ENCODE results near the gene IGF2R. TPM values are rescaled to one million over a fixed set of nuclear protein-coding genes. Genes with fewer than 3 reads are reported as not detected.
"Not testable (repeated sequence)": the region's sequence is repeated elsewhere in the genome, so short reads cannot be mapped to it uniquely, and the experiment has no call there.

The IGF2R gene
- total RNA-seq, 2 experiments from 2014 or later = 57.4 to 59.8 TPM

DNA sequence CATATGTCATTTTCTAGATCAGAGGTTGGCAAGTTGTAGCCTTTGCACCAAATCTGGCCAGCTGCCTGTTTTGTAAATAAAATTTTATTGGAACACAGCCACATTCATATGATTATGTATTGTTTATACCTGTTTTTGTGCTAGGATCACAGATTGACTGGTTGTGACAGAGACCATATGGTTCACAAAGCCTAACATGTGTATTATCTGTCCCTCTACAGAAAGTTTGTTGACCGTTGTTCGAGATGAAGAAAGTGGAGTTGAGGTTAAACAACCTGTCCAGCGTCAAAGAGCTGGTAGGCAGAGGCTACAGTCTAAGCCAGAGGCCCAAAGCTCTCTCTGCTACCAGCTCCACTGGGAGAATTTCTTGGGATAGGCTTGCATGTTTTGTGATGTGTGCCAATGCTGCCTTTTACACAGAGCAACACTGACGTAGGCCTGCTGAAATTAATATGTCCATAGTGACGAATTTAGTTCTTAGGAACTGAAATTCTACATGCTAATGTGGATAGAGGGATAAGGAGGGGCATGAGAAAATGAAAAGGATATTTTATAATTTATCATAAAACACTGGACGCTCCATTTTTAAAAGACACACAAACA is 11.7 kb upstream of the IGF2R start:
- H3K36me3 Mint-ChIP-seq (ENCODE audit: low read depth) = no peaks in the 10 kb centered on the region
- no peaks in the 10 kb centered on the region for H3K9me3 Mint-ChIP-seq (ENCODE audit: insufficient read depth)
- no peak for ATAC-seq
- no peaks in the 10 kb centered on the region for H3K4me1 Mint-ChIP-seq (ENCODE audit: low read depth)
- DNase-seq = no peak
- ChIA-PET CTCF (no interaction called here), POLR2A (interaction anchor here (1.5 kb wide), 1 partner anchor 11 kb away, joined by 5 read pairs; no protein-coding TSS in a partner anchor)
- H3K27ac Mint-ChIP-seq = no peak overlapping the region
- H3K4me3 Mint-ChIP-seq = no peak overlapping the region
- peaks cover 13% of the 10 kb centered on the region for H3K27me3 Mint-ChIP-seq (ENCODE audit: low read depth)

DNA sequence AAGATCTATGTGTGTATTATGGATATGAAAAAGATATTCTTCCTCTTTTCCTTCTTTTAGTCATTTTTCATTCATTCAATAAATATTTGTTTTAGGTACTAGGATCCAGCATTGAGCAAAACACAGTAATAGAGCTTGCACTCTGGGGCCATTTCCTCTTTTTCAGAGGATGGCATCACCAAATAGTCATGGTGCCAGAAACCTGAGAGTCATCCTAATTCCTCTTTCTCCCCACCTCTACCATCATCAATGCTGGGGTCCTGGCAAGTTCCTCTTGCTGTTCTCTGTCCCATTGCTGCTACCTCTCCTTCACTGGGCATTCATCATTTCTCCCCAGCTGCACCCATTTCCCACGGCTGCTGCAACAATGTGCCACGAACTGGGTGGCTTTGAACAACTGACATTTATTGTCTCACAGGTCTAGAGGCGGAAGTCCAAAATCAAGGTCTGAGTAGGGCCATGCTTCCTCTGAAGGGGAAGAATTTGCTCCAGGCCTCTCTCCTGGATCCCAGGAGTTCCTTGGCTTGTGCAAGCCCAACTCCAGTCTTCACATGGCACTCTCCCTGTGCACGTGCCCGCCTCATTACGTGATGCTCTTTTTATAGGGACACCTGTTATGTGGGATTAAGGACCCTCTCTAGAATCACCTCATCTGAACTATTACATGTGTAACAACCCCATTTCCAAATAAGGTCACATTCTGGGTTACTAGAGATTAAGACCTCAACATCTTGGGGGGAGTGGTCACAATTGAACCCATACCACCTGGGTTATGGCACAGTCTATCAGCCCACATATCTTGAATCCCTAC is 9.5 kb upstream of the IGF2R start:
- ATAC-seq (no peak), DNase-seq (no peak)
- Mint-ChIP-seq H3K36me3 (ENCODE audit: low read depth) (no peaks in the 10 kb centered on the region), H3K27ac (no peak overlapping the region), H3K9me3 (ENCODE audit: insufficient read depth) (no peaks in the 10 kb centered on the region), H3K4me1 (ENCODE audit: low read depth) (no peaks in the 10 kb centered on the region), H3K27me3 (ENCODE audit: low read depth) (peaks cover 17% of the 10 kb centered on the region), H3K4me3 (no peak overlapping the region)
- CTCF ChIA-PET = interaction anchor here (0.8 kb wide), 1 partner anchor 8 kb away, joined by 4 read pairs; no protein-coding TSS in a partner anchor
- POLR2A ChIA-PET = no interaction called here

GRCh38 chr6:159959976-159960384 is 8.9 kb upstream of the IGF2R start:
- DNase-seq (no peak), ATAC-seq (no peak)
- no peak overlapping the region for H3K27ac Mint-ChIP-seq
- H3K4me1 Mint-ChIP-seq (ENCODE audit: low read depth) = no peaks in the 10 kb centered on the region
- ChIA-PET POLR2A (interaction anchor here (0.9 kb wide), 1 partner anchor 20 kb away, joined by 3 read pairs; no protein-coding TSS in a partner anchor), CTCF (no interaction called here)
- H3K36me3 Mint-ChIP-seq (ENCODE audit: low read depth) = no peaks in the 10 kb centered on the region
- no peak overlapping the region for H3K4me3 Mint-ChIP-seq
- H3K9me3 Mint-ChIP-seq (ENCODE audit: insufficient read depth) = no peaks in the 10 kb centered on the region
- peaks cover 20% of the 10 kb centered on the region for H3K27me3 Mint-ChIP-seq (ENCODE audit: low read depth)

DNA sequence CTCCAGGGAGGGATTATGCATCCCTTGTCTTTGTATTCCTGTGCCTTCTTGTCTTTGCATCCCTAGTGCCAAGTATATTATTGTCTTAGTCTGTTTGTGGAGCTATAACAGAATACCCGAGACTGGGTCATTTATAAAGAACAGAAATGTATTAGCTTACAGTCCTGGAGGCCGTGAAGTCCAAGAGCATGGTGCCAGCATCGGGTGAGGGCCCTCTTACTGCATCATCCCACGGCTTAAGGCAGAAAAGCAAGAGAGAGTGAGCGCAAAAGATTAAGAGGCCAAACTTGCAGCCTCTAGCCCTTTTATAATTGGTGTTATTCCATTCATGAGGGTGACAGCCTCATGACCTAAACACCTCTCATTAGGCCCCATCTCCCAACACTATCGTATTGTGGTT is 8.4 kb upstream of the IGF2R start:
- no peaks in the 10 kb centered on the region for H3K4me1 Mint-ChIP-seq (ENCODE audit: low read depth)
- DNase-seq = no peak
- CTCF ChIA-PET = no interaction called here

DNA sequence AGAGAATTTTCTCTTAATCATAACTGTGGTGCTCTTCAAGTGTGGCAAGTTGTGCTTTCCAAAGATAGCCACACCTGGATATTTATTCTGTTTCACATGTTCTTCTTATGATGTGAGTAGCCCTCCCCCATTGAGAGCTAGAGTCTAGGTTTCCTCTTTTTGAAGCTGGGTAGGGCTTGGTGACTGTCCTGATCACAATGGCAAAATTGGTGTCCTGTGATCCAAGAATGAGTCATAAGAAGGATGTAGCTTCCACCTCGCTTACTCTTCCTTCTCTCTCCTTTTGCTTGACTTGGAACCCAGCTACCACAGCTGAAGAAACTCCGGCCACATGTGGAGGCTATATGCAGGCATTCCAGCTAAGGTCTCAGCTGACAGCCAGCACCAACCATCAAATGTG is 7.4 kb upstream of the IGF2R start:
- no peak overlapping the region for H3K4me3 Mint-ChIP-seq
- peaks cover 25% of the 10 kb centered on the region for H3K27me3 Mint-ChIP-seq (ENCODE audit: low read depth)
- ATAC-seq (no peak), DNase-seq (no peak)
- no peaks in the 10 kb centered on the region for H3K36me3 Mint-ChIP-seq (ENCODE audit: low read depth)
- H3K9me3 Mint-ChIP-seq (ENCODE audit: insufficient read depth) = no peaks in the 10 kb centered on the region
- no peak overlapping the region for H3K27ac Mint-ChIP-seq
- ChIA-PET CTCF (interaction anchor here (0.6 kb wide), 1 partner anchor 72 kb away, joined by 3 read pairs; no protein-coding TSS in a partner anchor), POLR2A (interaction anchor here (0.5 kb wide), 1 partner anchor 53 kb away, joined by 3 read pairs; no protein-coding TSS in a partner anchor)
- H3K4me1 Mint-ChIP-seq (ENCODE audit: low read depth) = no peaks in the 10 kb centered on the region

More for the DNA sequence above, 8.4 kb upstream of the IGF2R start:
- H3K9me3 Mint-ChIP-seq (ENCODE audit: insufficient read depth) = no peaks in the 10 kb centered on the region
- H3K4me3 Mint-ChIP-seq = no peak overlapping the region
- no peak for ATAC-seq
- POLR2A ChIA-PET = interaction anchor here (0.9 kb wide), 1 partner anchor 19 kb away, joined by 3 read pairs; no protein-coding TSS in a partner anchor
- H3K27me3 Mint-ChIP-seq (ENCODE audit: low read depth) = peaks cover 22% of the 10 kb centered on the region
- H3K36me3 Mint-ChIP-seq (ENCODE audit: low read depth) = no peaks in the 10 kb centered on the region
- no peak overlapping the region for H3K27ac Mint-ChIP-seq

GRCh38 chr6:159963111-159963510 is 5.8 kb upstream of the IGF2R start:
- Mint-ChIP-seq H3K4me1 (ENCODE audit: low read depth) (peaks cover 5% of the 10 kb centered on the region), H3K36me3 (ENCODE audit: low read depth) (no peaks in the 10 kb centered on the region), H3K9me3 (ENCODE audit: insufficient read depth) (no peaks in the 10 kb centered on the region), H3K27ac (no peak overlapping the region), H3K4me3 (no peak overlapping the region), H3K27me3 (ENCODE audit: low read depth) (peaks cover 30% of the 10 kb centered on the region)
- ChIA-PET POLR2A (no interaction called here), CTCF (no interaction called here)
- DNase-seq (no peak), ATAC-seq (no peak)

DNA sequence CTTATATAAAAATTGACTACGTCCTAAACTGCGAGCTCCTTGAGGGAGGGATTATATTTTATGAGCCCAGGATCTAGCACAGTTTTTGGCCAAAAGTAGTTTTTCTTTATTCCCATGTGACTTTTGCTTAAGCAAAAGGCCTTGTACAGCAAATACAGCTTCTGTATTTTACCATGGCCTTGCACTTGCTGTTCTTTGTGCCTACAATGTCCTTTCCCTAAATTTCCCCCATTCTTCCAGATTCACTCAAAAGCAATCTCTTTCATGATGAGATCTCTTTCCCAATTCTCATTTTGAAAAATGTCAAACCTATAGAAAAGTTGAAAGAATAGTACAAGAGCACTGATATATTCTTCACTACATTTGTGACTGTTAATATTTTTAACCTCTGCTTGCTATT is 4.8 kb upstream of the IGF2R start:
- ATAC-seq = no peak
- peaks cover 5% of the 10 kb centered on the region for H3K4me1 Mint-ChIP-seq (ENCODE audit: low read depth)
- H3K27ac Mint-ChIP-seq = no peak overlapping the region
- ChIA-PET CTCF (interaction anchor here (0.6 kb wide), 1 partner anchor 14 kb away, joined by 3 read pairs; no protein-coding TSS in a partner anchor), POLR2A (interaction anchor here (0.7 to 0.8 kb wide), 2 partner anchors 52 to 174 kb away, joined by 3 to 4 read pairs; no protein-coding TSS in a partner anchor)
- H3K9me3 Mint-ChIP-seq (ENCODE audit: insufficient read depth) = no peaks in the 10 kb centered on the region
- no peaks in the 10 kb centered on the region for H3K36me3 Mint-ChIP-seq (ENCODE audit: low read depth)
- no peak for DNase-seq
- H3K27me3 Mint-ChIP-seq (ENCODE audit: low read depth) = peaks cover 30% of the 10 kb centered on the region
- H3K4me3 Mint-ChIP-seq = no peak overlapping the region

GRCh38 chr6:159966339-159966738 is 2.5 kb upstream of the IGF2R start:
- H3K27ac Mint-ChIP-seq = no peak overlapping the region
- no peaks in the 10 kb centered on the region for H3K9me3 Mint-ChIP-seq (ENCODE audit: insufficient read depth)
- H3K4me3 Mint-ChIP-seq = no peak overlapping the region
- H3K4me1 Mint-ChIP-seq (ENCODE audit: low read depth) = peaks cover 20% of the 10 kb centered on the region
- no peak for ATAC-seq
- CTCF ChIA-PET = interaction anchor here (0.7 kb wide), 1 partner anchor 76 kb away, joined by 4 read pairs; no protein-coding TSS in a partner anchor
- POLR2A ChIA-PET = no interaction called here
- H3K27me3 Mint-ChIP-seq (ENCODE audit: low read depth) = peaks cover 25% of the 10 kb centered on the region
- H3K36me3 Mint-ChIP-seq (ENCODE audit: low read depth) = peaks cover 10% of the 10 kb centered on the region
- DNase-seq = no peak

- ChIA-PET POLR2A (no interaction called here), CTCF (interaction anchor here (1.6 kb wide), 1 partner anchor 104 kb away, joined by 4 read pairs; no protein-coding TSS in a partner anchor)
- no peak overlapping the region for H3K4me3 Mint-ChIP-seq
- H3K27me3 Mint-ChIP-seq (ENCODE audit: low read depth) = peaks cover 23% of the 10 kb centered on the region
- ATAC-seq = no peak
- H3K9me3 Mint-ChIP-seq (ENCODE audit: insufficient read depth) = no peaks in the 10 kb centered on the region
- no peak for DNase-seq
- peaks cover 25% of the 10 kb centered on the region for H3K4me1 Mint-ChIP-seq (ENCODE audit: low read depth)
- H3K36me3 Mint-ChIP-seq (ENCODE audit: low read depth) = peaks cover 14% of the 10 kb centered on the region
- H3K27ac Mint-ChIP-seq = no peak overlapping the region
Observed at GRCh38 chr6:159966981-159967380, 1.9 kb upstream of the IGF2R start.

GRCh38 chr6:159967621-159968020 is 1.3 kb upstream of the IGF2R start:
- not testable (repeated sequence) for DNase-seq; H3K9me3 Mint-ChIP-seq (ENCODE audit: insufficient read depth); ATAC-seq; H3K27ac Mint-ChIP-seq
- Mint-ChIP-seq H3K4me1 (ENCODE audit: low read depth) (peaks cover 31% of the 10 kb centered on the region), H3K36me3 (ENCODE audit: low read depth) (peaks cover 19% of the 10 kb centered on the region), H3K4me3 (peak overlapping the region; percentile 80), H3K27me3 (ENCODE audit: low read depth) (peaks cover 19% of the 10 kb centered on the region)
- ChIA-PET CTCF (interaction anchor here (0.7 to 1.6 kb wide), 6 partner anchors 9 to 104 kb away, joined by 3 to 5 read pairs (median 4); no protein-coding TSS in a partner anchor), POLR2A (interaction anchor here (0.7 to 4.9 kb wide), 9 partner anchors 11 to 241 kb away, joined by 3 to 69 read pairs (median 3); partner anchors contain the start of genes MRPL18 and TCP1)

- Mint-ChIP-seq H3K4me1 (ENCODE audit: low read depth) (peaks cover 49% of the 10 kb centered on the region), H3K4me3 (peak overlapping the region; percentile 92), H3K36me3 (ENCODE audit: low read depth) (peaks cover 19% of the 10 kb centered on the region), H3K27ac (peak overlapping the region; percentile 94), H3K9me3 (ENCODE audit: insufficient read depth) (no peaks in the 10 kb centered on the region), H3K27me3 (ENCODE audit: low read depth) (peaks cover 14% of the 10 kb centered on the region)
- peak; percentile 62 for ATAC-seq
- ChIA-PET POLR2A (interaction anchor here (0.6 to 4.9 kb wide), 9 partner anchors 11 to 243 kb away, joined by 3 to 69 read pairs (median 4); partner anchors contain the start of genes MRPL18, TCP1 and WTAP), CTCF (no interaction called here)
- peak; percentile 43 for DNase-seq
Observed at GRCh38 chr6:159969204-159969912, 476 bp downstream of the IGF2R start.
